Ammon's horn (tissue), 1 donor: ENCODE data around the gene STRBP.

Experiments used
- DNase-seq: peaks from one replicate; pipeline ENCODE4 v3.0.0-alpha.2; 2016; ENCODE audit warnings: low spot score

Gene STRBP

GRCh38 chr9:123128591-123128990 lies 139.8 kb downstream of the STRBP start:
- no peak for DNase-seq

- no peak for DNase-seq
Measured at GRCh38 chr9:123127512-123128075, 140.8 kb downstream of the STRBP start.

- DNase-seq: no peak
Measured at GRCh38 chr9:123121457-123121856, 146.9 kb downstream of the STRBP start.

GRCh38 chr9:123120953-123121352 lies 147.4 kb downstream of the STRBP start:
- DNase-seq: no peak

- no peak for DNase-seq
Measured at GRCh38 chr9:123120131-123120530, 148.3 kb downstream of the STRBP start.

GRCh38 chr9:123119566-123119965 lies 148.8 kb downstream of the STRBP start:
- DNase-seq: no peak

GRCh38 chr9:123116036-123116435 lies 152.3 kb downstream of the STRBP start:
- DNase-seq: no peak

- no peak for DNase-seq
Measured at GRCh38 chr9:123115146-123115913, 153.1 kb downstream of the STRBP start.

- DNase-seq: no peak
Measured at GRCh38 chr9:123113185-123113584, 155.2 kb downstream of the STRBP start.

GRCh38 chr9:123112015-123112975 lies 156.1 kb downstream of the STRBP start:
- no peak for DNase-seq

- DNase-seq: no peak
Measured at GRCh38 chr9:123111427-123112014, 156.9 kb downstream of the STRBP start.

- DNase-seq: no peak
Measured at GRCh38 chr9:123109540-123110279, 158.7 kb downstream of the STRBP start.

GRCh38 chr9:123108976-123109375 lies 159.4 kb downstream of the STRBP start:
- DNase-seq: no peak

GRCh38 chr9:123107639-123108285 lies 160.6 kb downstream of the STRBP start:
- DNase-seq: no peak

GRCh38 chr9:123105490-123105889 lies 162.9 kb downstream of the STRBP start:
- no peak for DNase-seq

- no peak for DNase-seq
Measured at GRCh38 chr9:123104807-123105206, 163.6 kb downstream of the STRBP start.

GRCh38 chr9:123102375-123103113 lies 165.8 kb downstream of the STRBP start:
- no peak for DNase-seq

GRCh38 chr9:123099548-123099947 lies 168.8 kb downstream of the STRBP start:
- no peak for DNase-seq

- DNase-seq: peak; percentile 69
Measured at GRCh38 chr9:123099042-123099441, 169.3 kb downstream of the STRBP start.

- DNase-seq: no peak
Measured at GRCh38 chr9:123098096-123098459, 170.3 kb downstream of the STRBP start.
